ENCODE measurements around the gene SLCO1A2. TPM values are rescaled to one million over a fixed set of nuclear protein-coding genes. Genes with fewer than 3 reads are reported as not detected.

Gene SLCO1A2
- polyA plus RNA-seq, 3 donors, result not detected

- TF ChIP-seq, protein P1, sequence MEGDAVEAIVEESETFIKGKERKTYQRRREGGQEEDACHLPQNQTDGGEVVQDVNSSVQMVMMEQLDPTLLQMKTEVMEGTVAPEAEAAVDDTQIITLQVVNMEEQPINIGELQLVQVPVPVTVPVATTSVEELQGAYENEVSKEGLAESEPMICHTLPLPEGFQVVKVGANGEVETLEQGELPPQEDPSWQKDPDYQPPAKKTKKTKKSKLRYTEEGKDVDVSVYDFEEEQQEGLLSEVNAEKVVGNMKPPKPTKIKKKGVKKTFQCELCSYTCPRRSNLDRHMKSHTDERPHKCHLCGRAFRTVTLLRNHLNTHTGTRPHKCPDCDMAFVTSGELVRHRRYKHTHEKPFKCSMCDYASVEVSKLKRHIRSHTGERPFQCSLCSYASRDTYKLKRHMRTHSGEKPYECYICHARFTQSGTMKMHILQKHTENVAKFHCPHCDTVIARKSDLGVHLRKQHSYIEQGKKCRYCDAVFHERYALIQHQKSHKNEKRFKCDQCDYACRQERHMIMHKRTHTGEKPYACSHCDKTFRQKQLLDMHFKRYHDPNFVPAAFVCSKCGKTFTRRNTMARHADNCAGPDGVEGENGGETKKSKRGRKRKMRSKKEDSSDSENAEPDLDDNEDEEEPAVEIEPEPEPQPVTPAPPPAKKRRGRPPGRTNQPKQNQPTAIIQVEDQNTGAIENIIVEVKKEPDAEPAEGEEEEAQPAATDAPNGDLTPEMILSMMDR (IDR thresholded peaks at IDR 0.05), result no peak
Measured at GRCh38 chr12:21354641-21355040, 19.9 kb upstream of the SLCO1A2 start.

GRCh38 chr12:21353948-21354347 is 19.2 kb upstream of the SLCO1A2 start:
- Mint-ChIP-seq H3K27me3 (ENCODE audit: low read depth in 3 of 3) (peaks cover 0 to 2% (median 2%) of the 10 kb centered on the region in 3 donors), H3K9me3 (peaks cover 0 to 2% (median 0%) of the 10 kb centered on the region in 7 donors), H3K4me3 (no peak overlapping the region), H3K27ac (no peak overlapping the region), H3K36me3 (no peaks in the 10 kb centered on the region), H3K4me1 (no peaks in the 10 kb centered on the region)
- H3K9me3 ChIP-seq (replicated peaks in 1 of 2; ENCODE audit: control insufficient read depth in 1 of 2, insufficient read depth in 1 of 2, low read length in 2 of 2), result no peaks in the 10 kb centered on the region
- H3K27ac ChIP-seq (ENCODE audit: low read depth in 1 of 2, low read length in 2 of 2), result no peak overlapping the region
- no peaks in the 10 kb centered on the region for H4K20me1 ChIP-seq (ENCODE audit: insufficient read depth, low read length)
- WGBS (ENCODE audit: insufficient coverage), result 100% methylated on average over 1 of the region's 4 CpGs
- no peak overlapping the region for H3K4me2 ChIP-seq (replicated peaks; ENCODE audit: extremely low read depth, low read length, poor library complexity, severe bottlenecking)
- H3K4me3 ChIP-seq (replicated peaks in 1 of 3; ENCODE audit: low read depth in 2 of 3, low read length in 3 of 3), result no peak overlapping the region
- H3K9ac ChIP-seq (ENCODE audit: insufficient read depth, low read length, poor library complexity, severe bottlenecking), result no peak overlapping the region
- H3K79me2 ChIP-seq (ENCODE audit: insufficient read depth, low read length), result no peaks in the 10 kb centered on the region
- H3K36me3 ChIP-seq (replicated peaks in 1 of 2; ENCODE audit: control insufficient read depth in 1 of 2, insufficient read depth in 2 of 2, low read length in 2 of 2), result no peaks in the 10 kb centered on the region
- no peaks in the 10 kb centered on the region for H3K27me3 ChIP-seq (ENCODE audit: control insufficient read depth in 2 of 2, insufficient read depth in 2 of 2, low read length in 2 of 2)
- TF ChIP-seq, protein P1 (IDR thresholded peaks at IDR 0.05), result no peak
- no peaks in the 10 kb centered on the region for H3K4me1 ChIP-seq (ENCODE audit: control insufficient read depth in 1 of 2, insufficient read depth in 2 of 2, low read length in 2 of 2)
- DNase-seq, result no peak
- no peak overlapping the region for H2AFZ ChIP-seq (ENCODE audit: insufficient read depth, low read depth, low read length, poor library complexity, severe bottlenecking)
- intact Hi-C loops (cut with micrococcal nuclease), result no loop called here

More at GRCh38 chr12:21354641-21355040, 19.9 kb upstream of the SLCO1A2 start:
- no peaks in the 10 kb centered on the region for H3K36me3 ChIP-seq (replicated peaks in 1 of 2; ENCODE audit: control insufficient read depth in 1 of 2, insufficient read depth in 2 of 2, low read length in 2 of 2)
- no peak overlapping the region for H3K27ac Mint-ChIP-seq
- H3K9ac ChIP-seq (ENCODE audit: insufficient read depth, low read length, poor library complexity, severe bottlenecking), result no peak overlapping the region
- no peaks in the 10 kb centered on the region for H3K4me1 Mint-ChIP-seq
- WGBS (ENCODE audit: insufficient coverage), result no CpG with 5 or more reads among the region's 1 CpG
- H3K9me3 ChIP-seq (replicated peaks in 1 of 2; ENCODE audit: control insufficient read depth in 1 of 2, insufficient read depth in 1 of 2, low read length in 2 of 2), result no peaks in the 10 kb centered on the region
- H2AFZ ChIP-seq (ENCODE audit: insufficient read depth, low read depth, low read length, poor library complexity, severe bottlenecking), result no peak overlapping the region
- H3K27me3 ChIP-seq (ENCODE audit: control insufficient read depth in 2 of 2, insufficient read depth in 2 of 2, low read length in 2 of 2), result no peaks in the 10 kb centered on the region
- no peaks in the 10 kb centered on the region for H3K79me2 ChIP-seq (ENCODE audit: insufficient read depth, low read length)
- no peaks in the 10 kb centered on the region for H4K20me1 ChIP-seq (ENCODE audit: insufficient read depth, low read length)
- H3K36me3 Mint-ChIP-seq, result no peaks in the 10 kb centered on the region
- no peak overlapping the region for H3K4me2 ChIP-seq (replicated peaks; ENCODE audit: extremely low read depth, low read length, poor library complexity, severe bottlenecking)
- no peak overlapping the region for H3K4me3 ChIP-seq (replicated peaks in 1 of 3; ENCODE audit: low read depth in 2 of 3, low read length in 3 of 3)
- no peaks in the 10 kb centered on the region for H3K4me1 ChIP-seq (ENCODE audit: control insufficient read depth in 1 of 2, insufficient read depth in 2 of 2, low read length in 2 of 2)
- H3K4me3 Mint-ChIP-seq, result no peak overlapping the region
- no peak overlapping the region for H3K27ac ChIP-seq (ENCODE audit: low read depth in 1 of 2, low read length in 2 of 2)
- intact Hi-C loops (cut with micrococcal nuclease), result no loop called here
- DNase-seq, result no peak
- H3K9me3 Mint-ChIP-seq, result no peaks in the 10 kb centered on the region
- H3K27me3 Mint-ChIP-seq (ENCODE audit: low read depth in 3 of 3), result peaks cover 0 to 2% (median 2%) of the 10 kb centered on the region in 3 donors
